Endothelial cell of umbilical vein (primary cell): Measurements from ENCODE around the gene LKAAEAR1. TPM values are rescaled to one million over a fixed set of nuclear protein-coding genes. Genes with fewer than 3 reads are reported as not detected.

Experiments used
- BruUV-seq: library from RNA; stranded (reverse); fragments of 400-500 nt; replicated peaks from 2 replicates; lab custom pipeline; 2021; lab: Mats Ljungman, UMichigan
- CTCF ChIA-PET: fragments of 300-600, 350-600 bp; sonication (Branson Sonifier 250); formaldehyde crosslinking; loops from one replicate; lab custom pipeline; 2021; ENCODE audit warnings: antibody characterized with exemption, inconsistent platforms; lab: Charles Lee
- POLR2A ChIA-PET: fragments of 300-600, 350-600 bp; sonication (Branson Sonifier 250); formaldehyde crosslinking; loops from one replicate; lab custom pipeline; 2021; ENCODE audit warnings: antibody characterized with exemption, inconsistent platforms; lab: Charles Lee
- DNase-seq: peaks from one replicate; pipeline ENCODE4 v3.0.0-alpha.2; 2011; ENCODE audit warnings: low read depth, low spot score
- FAIRE-seq: peaks from 2 replicates; lab custom pipeline; 2011; peaks lifted over from hg19 to GRCh38; lab: Jason Lieb, UNC
- H2AFZ ChIP-seq: 2 replicates; pipeline ENCODE4 v1.6.0; 2012; ENCODE audit warnings: low read depth, low read length, control low read depth, inconsistent platforms
- H3K27ac ChIP-seq: 2 replicates; pipeline ENCODE4 v1.5.1; 2011; ENCODE audit warnings: low read depth, mild to moderate bottlenecking, control low read depth, low read length, moderate library complexity; ENCODE audit not compliant: insufficient read depth
- H3K27me3 ChIP-seq, 2 experiments: 2 replicates each; pipeline versions ENCODE4 v1.6.0 to v1.6.1; 2011; ENCODE audit warnings: low read length in 2 of 2, mixed read lengths in 1 of 2; ENCODE audit not compliant: control insufficient read depth in 2 of 2, insufficient read depth in 2 of 2
- H3K36me3 ChIP-seq, 2 experiments: 2 replicates in 1 of 2; 3 replicates in 1 of 2; pipeline ENCODE4 v1.5.1; 2011; ENCODE audit warnings: low read length in 2 of 2, mild to moderate bottlenecking in 1 of 2, moderate library complexity in 1 of 2; ENCODE audit not compliant: control insufficient read depth in 2 of 2, insufficient read depth in 2 of 2; ENCODE audit errors: extremely low read depth in 1 of 2
- H3K4me1 ChIP-seq: 3 replicates; pipeline ENCODE4 v1.5.1; 2011; ENCODE audit warnings: mild to moderate bottlenecking, low read length; ENCODE audit not compliant: control insufficient read depth, insufficient read depth; ENCODE audit errors: extremely low read depth
- H3K4me2 ChIP-seq: 2 replicates; pipeline ENCODE4 v1.6.1; 2011; ENCODE audit warnings: low read length, control low read depth, mixed read lengths; ENCODE audit not compliant: insufficient read depth
- H3K4me3 ChIP-seq, 3 experiments: fragments of 200-600 bp in 1 of 3; sonication (generic), shearing (Covaris generic) in 1 of 3; replicated peaks in 1 of 3; 2 replicates each; pipeline ENCODE4 v1.5.1; 2011 to 2016; ENCODE audit warnings: control low read depth in 3 of 3, low read length in 3 of 3, mild to moderate bottlenecking in 2 of 3, inconsistent platforms in 1 of 3, low read depth in 1 of 3, moderate library complexity in 1 of 3; ENCODE audit not compliant: insufficient read depth in 1 of 3
- H3K79me2 ChIP-seq: 2 replicates; pipeline ENCODE4 v1.6.0; 2012; ENCODE audit warnings: low read length, inconsistent platforms; ENCODE audit not compliant: control insufficient read depth, insufficient read depth
- H3K9ac ChIP-seq: replicated peaks from 2 replicates; pipeline ENCODE3; 2011; ENCODE audit warnings: low read length, control low read depth; ENCODE audit not compliant: insufficient read depth; ENCODE audit errors: extremely low read depth
- H3K9me1 ChIP-seq: replicated peaks from 3 replicates; pipeline ENCODE4 v1.6.0; 2011; ENCODE audit warnings: mild to moderate bottlenecking, low read length; ENCODE audit not compliant: control insufficient read depth, insufficient read depth; ENCODE audit errors: extremely low read depth
- H3K9me3 ChIP-seq: replicated peaks from 2 replicates; pipeline ENCODE4 v1.5.1; 2012; ENCODE audit warnings: low read length, inconsistent platforms; ENCODE audit not compliant: control insufficient read depth, insufficient read depth
- H4K20me1 ChIP-seq: replicated peaks from 2 replicates; pipeline ENCODE3; 2011; ENCODE audit warnings: mild to moderate bottlenecking, low read length; ENCODE audit not compliant: control insufficient read depth, insufficient read depth; ENCODE audit errors: extremely low read depth
- CTCF ChIP-seq, 2 donors: IDR thresholded peaks; 1 replicate in 1 of 2; 2 replicates in 1 of 2; pipeline ENCODE4 v1.5.1; 2011; ENCODE audit warnings: low read length in 2 of 2, mild to moderate bottlenecking in 2 of 2, moderate library complexity in 2 of 2, control low read depth in 1 of 2, inconsistent platforms in 1 of 2, low read depth in 1 of 2; ENCODE audit not compliant: insufficient read depth in 1 of 2; ENCODE audit errors: extremely low read depth in 1 of 2
- EZH2 ChIP-seq: IDR thresholded peaks from 2 replicates; pipeline ENCODE4 v1.6.1; 2012; ENCODE audit warnings: borderline replicate concordance, low read depth, mild to moderate bottlenecking, moderate library complexity, low read length, inconsistent platforms; ENCODE audit not compliant: severe bottlenecking
- FOS ChIP-seq: IDR thresholded peaks from 2 replicates; pipeline ENCODE4 v1.6.1; 2011; ENCODE audit warnings: mild to moderate bottlenecking, low read length, moderate library complexity, borderline replicate concordance; ENCODE audit not compliant: insufficient read depth
- GATA2 ChIP-seq: IDR thresholded peaks from 2 replicates; pipeline ENCODE4 v1.7.0; 2011; ENCODE audit warnings: low read depth, mild to moderate bottlenecking, moderate library complexity, mixed read lengths, low read length; ENCODE audit not compliant: insufficient read length, insufficient read depth
- MAX ChIP-seq: IDR thresholded peaks from 2 replicates; pipeline ENCODE4 v1.6.1; 2011; ENCODE audit not compliant: insufficient read depth, insufficient read length
- POLR2A ChIP-seq: IDR thresholded peaks from 2 replicates; pipeline ENCODE4 v1.6.1; 2012; ENCODE audit warnings: low read depth, mild to moderate bottlenecking, control low read depth, low read length
- dilution Hi-C: fragments of 300-500 bp; cut with MboI; formaldehyde crosslinking; loops from one replicate; pipeline ENCODE4 v1.15.0; 2019; ENCODE audit warnings: low sequenced_read_pairs; ENCODE audit not compliant: extremely low pct_ligation_motif_present
- intact Hi-C: fragments of 100-400 bp; cut with micrococcal nuclease; formaldehyde crosslinking; loops from one replicate; pipeline ENCODE4 v1.10.0; 2022
- polyA plus RNA-seq, 4 experiments: library from polyadenylated mRNA; depleted of rRNA in 3 of 4; stranded (reverse) in 3 of 4; unstranded in 1 of 4; fragments of >200 nt; gene quantifications; 2 replicates each; pipeline versions ENCODE4 v1.2.1 to v1.2.3, GENCODE V29; 2011 to 2012; ENCODE audit warnings: missing spikeins in 1 of 4
- total RNA-seq: library from RNA; stranded (reverse); gene quantifications from 2 replicates; pipeline ENCODE4 v1.2.3, GENCODE V29; 2021

The LKAAEAR1 gene
- total and polyA plus RNA-seq, 2 donors (not counting 3 experiments of a cell fraction or from before 2014, with no cell fraction given) = 0.29 TPM; not detected in 1

GRCh38 chr20:64079273-64080012 lies 4.8 kb downstream of the LKAAEAR1 start, which contains the start of gene RGS19:
RGS19 (minus strand) TSS chr20:64079518; CDS start chr20:64076886, 2,632 bp downstream.
- Histone ChIP-seq H4K20me1 (no peaks in the 10 kb centered on the region), H3K79me2 (peaks cover 6% of the 10 kb centered on the region), H3K4me3 (peak within 1 kb of the TSS; percentile 71 to 94 (median 73)), H3K36me3 (peaks cover 0 to 8% of the 10 kb centered on the region in 2 experiments), H3K4me1 (peaks cover 20% of the 10 kb centered on the region), H3K4me2 (peak within 1 kb of the TSS; percentile 82), H3K9me1 (no peaks in the 10 kb centered on the region), H2AFZ (peak within 1 kb of the TSS; percentile 61), H3K27ac (no peak within 1 kb of the TSS), H3K9me3 (no peaks in the 10 kb centered on the region), H3K27me3 (peaks cover 2 to 7% of the 10 kb centered on the region in 2 experiments), H3K9ac (peak within 1 kb of the TSS; percentile 56)
- no peak for TF ChIP-seq GATA2
- TF ChIP-seq POLR2A = peak; percentile 16
- no peak for TF ChIP-seq MAX
- no peak for TF ChIP-seq EZH2
- TF ChIP-seq FOS = no peak
- no peak for TF ChIP-seq CTCF (IDR thresholded peaks at IDR 0.05; ENCODE audit: extremely low read depth in 1 of 2, insufficient read depth in 1 of 2, low read depth in 1 of 2, low read length in 2 of 2)
- ChIA-PET POLR2A (interaction anchor here (0.6 kb wide), 1 partner anchor 450 kb away, joined by 3 read pairs; no protein-coding TSS in a partner anchor), CTCF (interaction anchor here (0.6 to 3.0 kb wide), 7 partner anchors 15 to 100 kb away, joined by 3 to 14 read pairs (median 4); partner anchors contain the start of gene SAMD10)
- dilution Hi-C loops (no loop called here), intact Hi-C loops (no loop called here)
- FAIRE-seq (peak; percentile 37), DNase-seq (peak; percentile 57)
- BruUV-seq = no TSS peak
